ENCODE results near the gene KAT6B. TPM values are rescaled to one million over a fixed set of nuclear protein-coding genes. Genes with fewer than 3 reads are reported as not detected.

The KAT6B gene
- total RNA-seq, 1 donor from 2014 or later = 48.3 TPM

DNA sequence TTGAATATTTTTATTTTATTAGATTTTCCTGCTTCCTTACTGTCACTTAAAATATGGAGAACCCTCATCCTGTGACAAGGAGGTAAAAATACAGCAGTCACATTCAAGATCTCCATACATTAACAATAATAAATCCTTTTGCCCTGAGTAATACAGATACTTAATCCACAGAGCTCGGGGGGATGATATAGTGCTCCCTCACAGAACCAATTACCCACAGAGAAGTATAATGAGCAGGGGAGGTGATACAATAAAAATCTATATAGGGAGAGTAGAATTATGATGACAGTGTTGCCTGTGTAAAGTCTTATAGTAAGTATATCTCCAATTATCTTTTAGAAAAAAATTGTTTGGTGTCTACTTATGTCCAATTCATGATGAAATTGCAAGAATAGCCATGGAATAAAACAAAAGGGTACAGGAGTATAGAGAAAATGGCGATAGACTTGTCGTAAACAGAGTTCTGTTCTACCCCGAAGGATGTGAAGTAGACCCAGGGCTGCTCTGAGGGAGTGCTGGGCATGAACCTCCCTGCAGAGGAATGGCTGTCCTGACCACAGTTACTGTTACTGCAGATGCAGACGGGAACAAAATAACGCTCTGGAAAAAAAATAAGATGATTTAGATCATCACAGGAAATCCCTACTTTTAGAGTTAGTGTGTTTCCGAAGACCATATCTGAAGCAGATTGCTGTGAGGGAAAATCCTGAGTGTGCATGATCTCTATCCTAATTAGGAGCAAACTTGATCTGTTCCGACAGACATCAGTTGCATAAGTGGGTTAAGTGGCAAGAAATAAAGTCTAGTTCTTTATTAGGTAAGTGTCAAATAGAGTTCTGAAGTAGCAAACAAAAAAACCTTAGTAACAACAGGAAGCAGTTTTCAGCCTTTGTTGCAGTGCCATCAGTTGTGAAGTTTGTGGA is 123.7 kb downstream of the KAT6B start:
- peaks cover 9% of the 10 kb centered on the region for H3K36me3 Mint-ChIP-seq
- no peak for DNase-seq (ENCODE audit: extremely low spot score, unreplicated experiment)
- H3K9me3 Mint-ChIP-seq = no peaks in the 10 kb centered on the region
- no peak overlapping the region for H3K27ac Mint-ChIP-seq
- H3K4me3 Mint-ChIP-seq = no peak overlapping the region
- H3K27me3 Mint-ChIP-seq = no peaks in the 10 kb centered on the region
- H3K4me1 Mint-ChIP-seq (ENCODE audit: unreplicated experiment) = peaks cover 40% of the 10 kb centered on the region
- TF ChIP-seq, protein P1, sequence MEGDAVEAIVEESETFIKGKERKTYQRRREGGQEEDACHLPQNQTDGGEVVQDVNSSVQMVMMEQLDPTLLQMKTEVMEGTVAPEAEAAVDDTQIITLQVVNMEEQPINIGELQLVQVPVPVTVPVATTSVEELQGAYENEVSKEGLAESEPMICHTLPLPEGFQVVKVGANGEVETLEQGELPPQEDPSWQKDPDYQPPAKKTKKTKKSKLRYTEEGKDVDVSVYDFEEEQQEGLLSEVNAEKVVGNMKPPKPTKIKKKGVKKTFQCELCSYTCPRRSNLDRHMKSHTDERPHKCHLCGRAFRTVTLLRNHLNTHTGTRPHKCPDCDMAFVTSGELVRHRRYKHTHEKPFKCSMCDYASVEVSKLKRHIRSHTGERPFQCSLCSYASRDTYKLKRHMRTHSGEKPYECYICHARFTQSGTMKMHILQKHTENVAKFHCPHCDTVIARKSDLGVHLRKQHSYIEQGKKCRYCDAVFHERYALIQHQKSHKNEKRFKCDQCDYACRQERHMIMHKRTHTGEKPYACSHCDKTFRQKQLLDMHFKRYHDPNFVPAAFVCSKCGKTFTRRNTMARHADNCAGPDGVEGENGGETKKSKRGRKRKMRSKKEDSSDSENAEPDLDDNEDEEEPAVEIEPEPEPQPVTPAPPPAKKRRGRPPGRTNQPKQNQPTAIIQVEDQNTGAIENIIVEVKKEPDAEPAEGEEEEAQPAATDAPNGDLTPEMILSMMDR (conservative IDR thresholded peaks at IDR 0.05) = no peak

DNA sequence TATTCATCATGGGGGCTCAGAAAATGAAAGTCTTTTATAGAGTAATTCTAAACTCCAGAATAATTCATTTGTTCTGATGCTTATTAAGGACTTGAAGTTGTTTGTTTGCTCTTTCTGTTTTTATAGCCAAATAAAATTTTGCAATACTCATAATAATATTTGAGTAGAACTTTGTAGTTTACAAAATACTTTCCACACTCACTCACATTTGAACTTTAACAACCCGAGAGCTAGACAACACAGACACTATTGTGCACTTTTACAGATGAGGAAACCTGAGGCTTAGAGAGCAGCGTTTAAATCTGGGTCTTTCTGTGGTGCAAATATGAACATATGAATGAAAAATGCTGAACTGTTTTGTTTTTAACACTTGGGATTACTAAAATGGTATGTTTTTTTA is 126.8 kb downstream of the KAT6B start:
- TF ChIP-seq, protein P1 (conservative IDR thresholded peaks at IDR 0.05) = no peak
- no peak overlapping the region for H3K27ac Mint-ChIP-seq
- no peaks in the 10 kb centered on the region for H3K9me3 Mint-ChIP-seq
- no peak for DNase-seq (ENCODE audit: extremely low spot score, unreplicated experiment)
- H3K27me3 Mint-ChIP-seq = no peaks in the 10 kb centered on the region
- peaks cover 51% of the 10 kb centered on the region for H3K4me1 Mint-ChIP-seq (ENCODE audit: unreplicated experiment)
- H3K4me3 Mint-ChIP-seq = no peak overlapping the region
- peaks cover 9% of the 10 kb centered on the region for H3K36me3 Mint-ChIP-seq

DNA sequence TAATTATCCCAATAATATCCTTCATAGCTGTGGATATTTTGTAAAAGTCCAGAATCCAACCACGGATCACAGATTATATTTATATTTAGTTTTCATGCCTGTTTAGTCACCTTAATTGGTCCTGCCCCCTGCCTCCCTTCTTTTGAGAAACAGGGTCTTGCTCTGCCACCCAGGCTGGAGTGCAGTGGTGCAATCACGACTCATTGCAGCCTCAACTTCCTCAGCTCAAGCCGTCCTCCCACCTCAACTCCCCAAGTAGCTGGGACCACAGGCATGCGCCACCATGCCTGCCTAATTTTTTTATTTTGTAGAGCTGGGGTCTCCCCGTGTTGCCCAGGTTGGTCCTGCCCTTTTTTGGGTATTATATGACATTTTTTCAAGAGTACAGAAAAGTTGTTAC is 129.4 kb downstream of the KAT6B start:
- no peaks in the 10 kb centered on the region for H3K9me3 Mint-ChIP-seq
- H3K36me3 Mint-ChIP-seq = peaks cover 9% of the 10 kb centered on the region
- TF ChIP-seq, protein P1 (conservative IDR thresholded peaks at IDR 0.05) = no peak
- H3K27ac Mint-ChIP-seq = no peak overlapping the region
- H3K4me1 Mint-ChIP-seq (ENCODE audit: unreplicated experiment) = peaks cover 35% of the 10 kb centered on the region
- H3K4me3 Mint-ChIP-seq = no peak overlapping the region
- DNase-seq (ENCODE audit: extremely low spot score, unreplicated experiment) = no peak
- H3K27me3 Mint-ChIP-seq = no peaks in the 10 kb centered on the region

DNA sequence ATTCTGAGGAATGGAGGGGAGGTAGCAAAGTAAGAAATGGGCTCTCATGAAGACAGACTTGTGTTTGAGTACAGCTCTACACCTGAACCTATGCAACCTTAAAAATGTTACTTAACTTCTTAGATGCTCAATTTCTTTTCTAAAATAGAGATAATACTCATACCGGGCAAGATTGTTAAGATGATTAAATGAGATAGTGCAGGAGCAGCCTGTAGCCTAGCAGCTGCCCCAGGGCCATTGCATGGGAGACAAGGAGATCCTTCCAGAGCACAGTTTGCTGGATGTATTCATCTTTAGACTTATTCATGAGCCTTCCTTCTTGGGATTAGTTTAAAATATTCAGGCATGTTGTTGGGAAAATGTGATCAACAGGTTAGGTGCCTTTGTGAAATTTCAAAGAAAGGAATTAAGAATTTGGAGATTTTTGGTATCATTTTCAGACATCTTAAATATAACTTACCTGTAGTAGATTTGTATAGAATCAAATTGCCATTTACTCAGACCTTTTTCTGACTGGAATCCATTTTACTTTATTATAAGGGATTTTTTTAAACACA is 130.2 kb downstream of the KAT6B start:
- H3K27me3 Mint-ChIP-seq = no peaks in the 10 kb centered on the region
- H3K27ac Mint-ChIP-seq = no peak overlapping the region
- H3K9me3 Mint-ChIP-seq = no peaks in the 10 kb centered on the region
- DNase-seq (ENCODE audit: extremely low spot score, unreplicated experiment) = no peak
- TF ChIP-seq, protein P1 (conservative IDR thresholded peaks at IDR 0.05) = no peak
- H3K4me1 Mint-ChIP-seq (ENCODE audit: unreplicated experiment) = peaks cover 43% of the 10 kb centered on the region
- H3K36me3 Mint-ChIP-seq = peaks cover 8% of the 10 kb centered on the region
- no peak overlapping the region for H3K4me3 Mint-ChIP-seq

DNA sequence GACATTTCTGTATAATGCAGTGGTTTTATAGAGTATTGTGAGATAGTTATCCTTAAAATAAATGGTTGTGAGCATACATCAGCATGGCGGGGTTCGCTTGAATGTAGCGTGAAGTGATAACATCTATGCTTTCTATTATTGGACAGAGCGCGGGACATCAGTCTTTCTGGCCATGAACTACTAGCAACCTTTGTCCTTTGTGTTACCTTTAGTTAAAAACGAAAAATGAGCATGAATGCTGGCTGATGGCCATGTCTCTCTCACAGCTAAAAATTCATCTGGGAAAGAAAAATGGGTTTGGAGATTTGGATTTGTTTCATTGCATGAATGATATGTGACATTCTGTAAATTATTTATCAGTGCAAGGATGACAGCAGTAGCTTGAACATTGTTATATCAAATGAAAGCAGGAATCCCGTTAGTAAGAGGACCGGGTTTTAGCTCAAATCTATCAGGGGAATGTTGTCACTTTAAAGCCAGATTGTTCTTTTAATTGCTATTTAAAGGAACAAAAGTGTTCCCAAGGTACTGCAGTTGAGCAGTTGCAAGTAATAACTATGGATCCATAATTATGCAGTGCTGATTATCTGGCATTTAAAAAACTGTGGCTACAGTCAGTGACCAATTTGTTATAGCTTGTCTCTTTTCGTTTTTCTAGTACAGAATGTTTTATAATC is 131.0 kb downstream of the KAT6B start:
- H3K27me3 Mint-ChIP-seq = no peaks in the 10 kb centered on the region
- TF ChIP-seq, protein P1 (conservative IDR thresholded peaks at IDR 0.05) = no peak
- DNase-seq (ENCODE audit: extremely low spot score, unreplicated experiment) = no peak
- peaks cover 42% of the 10 kb centered on the region for H3K4me1 Mint-ChIP-seq (ENCODE audit: unreplicated experiment)
- peak overlapping the region; percentile 31 for H3K4me3 Mint-ChIP-seq
- no peaks in the 10 kb centered on the region for H3K9me3 Mint-ChIP-seq
- H3K36me3 Mint-ChIP-seq = peaks cover 8% of the 10 kb centered on the region
- H3K27ac Mint-ChIP-seq = peak overlapping the region; percentile 56
